H1 (cell line): Measurements from ENCODE around the gene DCAF6. TPM values are rescaled to one million over a fixed set of nuclear protein-coding genes. Genes with fewer than 3 reads are reported as not detected.

Experiments used
- CTCF ChIA-PET: fragments of 300-600 bp; sonication (Branson Sonifier 250); formaldehyde crosslinking; loops from one replicate; lab custom pipeline; 2021; ENCODE audit not compliant: partially characterized antibody; lab: Charles Lee
- POLR2A ChIA-PET: fragments of 300-600 bp; sonication (Branson Sonifier 250); formaldehyde crosslinking; loops from one replicate; lab custom pipeline; 2021; ENCODE audit warnings: inconsistent platforms; ENCODE audit not compliant: partially characterized antibody; lab: Charles Lee
- DNase-seq, 2 experiments: peaks; one replicate each; pipeline versions ENCODE4 v3.0.0 to v3.0.0-alpha.2; 2010 to 2022; ENCODE audit warnings: low spot score in 2 of 2, low read depth in 1 of 2, mixed read lengths in 1 of 2
- FAIRE-seq: peaks from 2 replicates; lab custom pipeline; 2011; peaks lifted over from hg19 to GRCh38; lab: Jason Lieb, UNC
- H2AFZ ChIP-seq: 2 replicates; pipeline ENCODE4 v1.8.1; 2012; ENCODE audit warnings: low read length, inconsistent platforms
- H2AK5ac ChIP-seq: 2 replicates; pipeline ENCODE4 v1.6.1; 2013; ENCODE audit warnings: low read depth, low read length
- H2BK120ac ChIP-seq: replicated peaks from 2 replicates; pipeline ENCODE3; 2013; ENCODE audit warnings: low read depth, low read length, inconsistent platforms
- H2BK12ac ChIP-seq: 2 replicates; pipeline ENCODE4 v1.6.1; 2013; ENCODE audit warnings: low read depth, low read length
- H2BK15ac ChIP-seq: 2 replicates; pipeline ENCODE4 v1.6.1; 2013; ENCODE audit warnings: low read length
- H2BK20ac ChIP-seq: 2 replicates; pipeline ENCODE4 v1.6.1; 2013; ENCODE audit warnings: low read length
- H2BK5ac ChIP-seq: 2 replicates; pipeline ENCODE4 v1.6.1; 2013; ENCODE audit warnings: low read depth, low read length
- H3K14ac ChIP-seq: 2 replicates; pipeline ENCODE4 v1.6.1; 2013; ENCODE audit warnings: inconsistent platforms; ENCODE audit not compliant: insufficient read length
- H3K18ac ChIP-seq: 2 replicates; pipeline ENCODE4 v1.6.1; 2013; ENCODE audit warnings: low read length; ENCODE audit errors: extremely low read depth
- H3K23ac ChIP-seq: 2 replicates; pipeline ENCODE4 v1.6.1; 2013; ENCODE audit warnings: inconsistent platforms; ENCODE audit not compliant: insufficient read length
- H3K23me2 ChIP-seq: 2 replicates; pipeline ENCODE4 v1.6.1; 2013; ENCODE audit warnings: low read depth, low read length
- H3K27ac ChIP-seq: 2 replicates; pipeline ENCODE4 v1.6.1; 2011; ENCODE audit warnings: low read depth, low read length, inconsistent platforms
- H3K27me3 ChIP-seq, 4 experiments: replicated peaks in 1 of 4; 1 replicate in 1 of 4; 2 replicates in 3 of 4; pipeline versions ENCODE4 v1.6.1 to v1.8.1; 2011 to 2013; ENCODE audit warnings: low read length in 3 of 4, mild to moderate bottlenecking in 3 of 4, inconsistent platforms in 2 of 4, mixed read lengths in 2 of 4, moderate library complexity in 1 of 4; ENCODE audit not compliant: control insufficient read depth in 3 of 4, insufficient read depth in 3 of 4; ENCODE audit errors: extremely low read depth in 1 of 4
- H3K36me3 ChIP-seq, 4 experiments: 2 replicates each; pipeline versions ENCODE4 v1.6.1 to v1.8.1; 2011 to 2013; ENCODE audit warnings: mild to moderate bottlenecking in 4 of 4, low read length in 3 of 4, moderate library complexity in 2 of 4, control low read depth in 1 of 4, inconsistent platforms in 1 of 4; ENCODE audit not compliant: insufficient read depth in 4 of 4, control insufficient read depth in 2 of 4
- H3K4ac ChIP-seq: replicated peaks from 2 replicates; pipeline ENCODE3; 2013; ENCODE audit warnings: low read length, low read depth, mixed read lengths, inconsistent platforms; ENCODE audit not compliant: insufficient read length
- H3K4me1 ChIP-seq, 4 experiments: replicated peaks in 1 of 4; 1 replicate in 1 of 4; 2 replicates in 3 of 4; pipeline versions ENCODE4 v1.6.1 to v1.8.1; 2011 to 2013; ENCODE audit warnings: low read length in 3 of 4, inconsistent platforms in 2 of 4, mixed read lengths in 1 of 4; ENCODE audit not compliant: insufficient read depth in 4 of 4, control insufficient read depth in 3 of 4
- H3K4me2 ChIP-seq, 2 experiments: 2 replicates each; pipeline versions ENCODE4 v1.6.1 to v1.8.1; 2011 to 2013; ENCODE audit warnings: low read depth in 2 of 2, low read length in 2 of 2, control low read depth in 1 of 2, inconsistent platforms in 1 of 2, mild to moderate bottlenecking in 1 of 2; ENCODE audit not compliant: insufficient read depth in 1 of 2
- H3K4me3 ChIP-seq, 4 experiments: fragments of 200-600, 300-600 bp in 1 of 4; sonication (generic), shearing (Covaris generic), sonication (Bioruptor Twin) in 1 of 4; 2 replicates each; pipeline versions ENCODE4 v1.5.1 to v1.8.1; 2011 to 2016; ENCODE audit warnings: low read length in 4 of 4, low read depth in 3 of 4, control low read depth in 2 of 4, inconsistent platforms in 2 of 4, mild to moderate bottlenecking in 2 of 4, mixed read lengths in 1 of 4, moderate library complexity in 1 of 4; ENCODE audit not compliant: insufficient read depth in 2 of 4; ENCODE audit errors: extremely low read depth in 1 of 4
- H3K56ac ChIP-seq: replicated peaks from 2 replicates; pipeline ENCODE3; 2013; ENCODE audit warnings: low read depth, mild to moderate bottlenecking, mixed read lengths, low read length, inconsistent platforms; ENCODE audit not compliant: insufficient read length
- H3K79me1 ChIP-seq: 2 replicates; pipeline ENCODE4 v1.6.1; 2013; ENCODE audit warnings: low read depth, low read length, control low read depth
- H3K79me2 ChIP-seq, 2 experiments: 2 replicates each; pipeline versions ENCODE4 v1.6.1 to v1.8.1; 2012 to 2013; ENCODE audit warnings: low read length in 2 of 2, mild to moderate bottlenecking in 2 of 2, inconsistent platforms in 1 of 2; ENCODE audit not compliant: insufficient read depth in 2 of 2, control insufficient read depth in 1 of 2
- H3K9ac ChIP-seq, 4 experiments: replicated peaks in 1 of 4; 1 replicate in 1 of 4; 2 replicates in 3 of 4; pipeline versions ENCODE4 v1.6.1 to v1.8.1; 2011 to 2013; ENCODE audit warnings: low read depth in 3 of 4, low read length in 3 of 4, control low read depth in 2 of 4, mild to moderate bottlenecking in 2 of 4, moderate library complexity in 2 of 4, inconsistent platforms in 1 of 4; ENCODE audit errors: extremely low read depth in 1 of 4
- H3K9me3 ChIP-seq, 2 experiments: 2 replicates each; pipeline versions ENCODE4 v1.6.1 to v1.8.1; 2012 to 2013; ENCODE audit warnings: mild to moderate bottlenecking in 2 of 2, moderate library complexity in 2 of 2, control low read depth in 1 of 2, inconsistent platforms in 1 of 2, low read depth in 1 of 2, low read length in 1 of 2, mixed read lengths in 1 of 2; ENCODE audit not compliant: insufficient read depth in 2 of 2
- H4K20me1 ChIP-seq, 2 experiments: replicated peaks in 1 of 2; 2 replicates each; pipeline versions ENCODE3 to v1.8.1; 2011 to 2013; ENCODE audit warnings: inconsistent platforms in 2 of 2, low read length in 2 of 2, mild to moderate bottlenecking in 1 of 2; ENCODE audit not compliant: insufficient read depth in 2 of 2, control insufficient read depth in 1 of 2
- H4K5ac ChIP-seq: 2 replicates; pipeline ENCODE4 v1.6.1; 2013; ENCODE audit warnings: low read length, low read depth, mixed read lengths, inconsistent platforms; ENCODE audit not compliant: insufficient read length
- H4K8ac ChIP-seq: 2 replicates; pipeline ENCODE4 v1.8.0; 2013; ENCODE audit warnings: mild to moderate bottlenecking, moderate library complexity, low read length, inconsistent platforms; ENCODE audit not compliant: insufficient read depth; ENCODE audit errors: extremely low read depth
- H4K91ac ChIP-seq: replicated peaks from 2 replicates; pipeline ENCODE3; 2013; ENCODE audit warnings: low read length, mixed read lengths, inconsistent platforms; ENCODE audit not compliant: insufficient read length
- FOSL1 ChIP-seq: IDR thresholded peaks from 2 replicates; pipeline ENCODE4 v1.6.1; 2011; ENCODE audit warnings: mild to moderate bottlenecking, low read depth, low read length, moderate library complexity; ENCODE audit not compliant: insufficient read depth
- MAFK ChIP-seq: IDR thresholded peaks from 2 replicates; pipeline ENCODE4 v1.6.1; 2012; ENCODE audit warnings: low read depth, mild to moderate bottlenecking, improper control_type of control experiment, low read length
- PHF8 ChIP-seq: fragments of 200-600 bp; sonication (generic); conservative IDR thresholded peaks from 2 replicates; pipeline ENCODE4 v1.7.1; 2012; ENCODE audit warnings: low read depth, mild to moderate bottlenecking, inconsistent platforms, low read length, moderate library complexity
- WGBS, 2 experiments: shearing (Covaris generic) in 1 of 2; methylation state at CpG; one replicate each; pipeline versions ENCODE4 v1.1.6 to v1.1.7; 2013 to 2015; ENCODE audit warnings: low lambda C conversion rate in 2 of 2, mixed read lengths in 2 of 2, inconsistent platforms in 1 of 2, low coverage in 1 of 2, missing lambda C conversion rate in 1 of 2; ENCODE audit not compliant: insufficient replicate concordance in 2 of 2, insufficient coverage in 1 of 2, insufficient read length in 1 of 2; ENCODE audit errors: extremely low coverage in 1 of 2, missing lambda C conversion rate in 1 of 2; 5-methylcytosine and 5-hydroxymethylcytosine counted together
- polyA plus RNA-seq, 7 experiments: library from polyadenylated mRNA; depleted of rRNA in 3 of 7; stranded (reverse) in 5 of 7; unstranded in 2 of 7; fragments of >200 nt in 5 of 7; fragments of 200-250 nt in 2 of 7; gene quantifications; 1 replicate in 5 of 7; 2 replicates in 1 of 7; 4 replicates in 1 of 7; pipeline versions ENCODE4 v1.2.1 to v1.2.3, GENCODE V29; 2011 to 2013; ENCODE audit warnings: missing spikeins in 2 of 7, mixed read lengths in 2 of 7
- total RNA-seq: library from RNA; stranded (reverse); fragmentation: NEBNext Ultra II Directional; extraction: Animal tissue kit (Norgen Biotek cat#: 25700); gene quantifications from 2 replicates; pipeline ENCODE4 v1.2.1, GENCODE V29; 2021

Gene DCAF6
- total and polyA plus RNA-seq, 2 of the 8 experiments (the other 6 are each of a cell fraction or from before 2014, with no cell fraction given): 12.3 to 17.4 TPM

GRCh38 chr1:167926486-167926997, 9.9 kb upstream of the DCAF6 start:
- Histone ChIP-seq H3K4me2 (no peak overlapping the region), H2AK5ac (no peak overlapping the region), H3K23ac (no peak overlapping the region), H3K4ac (no peak overlapping the region), H3K27ac (no peak overlapping the region), H4K91ac (no peak overlapping the region), H3K9ac (no peak overlapping the region), H2BK20ac (no peak overlapping the region), H3K4me1 (peaks cover 0 to 3% (median 0%) of the 10 kb centered on the region in 4 experiments; a peak in 1 of 7 replicates), H3K9me3 (no peaks in the 10 kb centered on the region), H4K20me1 (peaks cover 0 to 2% of the 10 kb centered on the region in 2 experiments), H2BK15ac (no peak overlapping the region), H2AFZ (no peak overlapping the region), H3K27me3 (no peaks in the 10 kb centered on the region), H2BK12ac (no peak overlapping the region), H2BK5ac (no peak overlapping the region), H4K5ac (no peak overlapping the region), H3K56ac (no peak overlapping the region), H3K23me2 (no peaks in the 10 kb centered on the region), H3K79me2 (0 out of 4 replicates have a peak, but pooled peaks cover 0 to 2% of the 10 kb centered on the region in 2 experiments), H4K8ac (no peak overlapping the region; the same call in 1 of the 2 replicates), H3K36me3 (no peaks in the 10 kb centered on the region)
- FAIRE-seq: no peak
- ChIA-PET POLR2A (interaction anchor here (3.3 kb wide), 1 partner anchor 10 kb away, joined by 19 read pairs; the partner anchor contains the start of genes DCAF6 and MPC2), CTCF (interaction anchor here (1.3 to 2.2 kb wide), 2 partner anchors 13 to 22 kb away, joined by 4 to 6 read pairs; partner anchors contain the start of gene ADCY10)
- no peak for DNase-seq
- WGBS, 2 experiments: 84% methylated on average over 6 of the region's 6 CpGs; no CpG with 5 or more reads in 1 of the 2 experiments
- TF ChIP-seq FOSL1 (no peak), MAFK (0 out of 2 replicates have a peak, but pooled peaks have one; percentile 27), PHF8 (no peak)
- TF ChIP-seq, all 59 proteins: peak for 1
- Histone ChIP-seq H2BK120ac (no peak overlapping the region), H3K79me1 (no peaks in the 10 kb centered on the region; the same call in 1 of the 2 replicates), H3K18ac (no peak overlapping the region), H3K14ac (no peak overlapping the region), H3K4me3 (no peak overlapping the region)
